Body of pancreas (tissue), 4 donors: Measurements from ENCODE around the gene SLC25A4. TPM values are rescaled to one million over a fixed set of nuclear protein-coding genes. Genes with fewer than 3 reads are reported as not detected.

ENCODE experiments used
- ATAC-seq: fragments of 150-250 bp; one replicate; pipeline ENCODE4 v1.9.1; 2016
- DNase-seq, 4 donors: peaks; one replicate each; pipeline ENCODE4 v3.0.0-alpha.2; 2019
- H3K27ac ChIP-seq, 4 donors: fragments of 200-600 bp; sonication (generic); 1 replicate in 3 of 4; 2 replicates in 1 of 4; pipeline versions ENCODE4 v1.5.1 to v1.6.1; 2016 to 2019; ENCODE audit warnings: mild to moderate bottlenecking in 1 of 4, mixed read lengths in 1 of 4, moderate library complexity in 1 of 4
- H3K27me3 ChIP-seq, 2 donors: fragments of 200-600 bp; sonication (generic); one replicate each; pipeline ENCODE4 v1.6.0; 2016; ENCODE audit warnings: mild to moderate bottlenecking in 1 of 2
- H3K36me3 ChIP-seq, 2 donors: fragments of 200-600 bp; sonication (generic); replicated peaks in 1 of 2; 2 replicates each; pipeline ENCODE4 v1.5.1; 2016; ENCODE audit warnings: low read depth in 2 of 2; ENCODE audit not compliant: insufficient read depth in 1 of 2
- H3K4me1 ChIP-seq: fragments of 200-600 bp; sonication (generic); one replicate; pipeline ENCODE4 v1.6.0; 2016
- H3K4me3 ChIP-seq, 2 donors: fragments of 200-600 bp; sonication (generic); 1 replicate in 1 of 2; 2 replicates in 1 of 2; pipeline ENCODE4 v1.5.1; 2016 to 2019
- H3K9me3 ChIP-seq, 3 donors: fragments of 200-600 bp; sonication (generic); 1 replicate in 2 of 3; 2 replicates in 1 of 3; pipeline ENCODE4 v1.5.1; 2016
- POLR2A ChIP-seq, 3 donors: fragments of 450-650 bp; IDR thresholded peaks; one replicate each; pipeline ENCODE4 v1.6.1; 2016; ENCODE audit warnings: antibody characterized with exemption in 3 of 3, mild to moderate bottlenecking in 2 of 3
- WGBS, 2 donors: methylation state at CpG; one replicate each; pipeline ENCODE4 v1.1.5; 2017; 5-methylcytosine and 5-hydroxymethylcytosine counted together
- intact Hi-C: fragments of 100-400 bp; cut with DNase I; formaldehyde crosslinking; loops from one replicate; pipeline ENCODE4 v1.15.1; 2023
- total RNA-seq, 2 donors: library from RNA; depleted of rRNA; stranded (reverse); fragments of >200 nt; gene quantifications; one replicate each; pipeline ENCODE4 v1.1.0, GENCODE V29; 2016
- TF ChIP-seq, protein P1 (sequence below), 7 experiments: fragments of 450-650 bp in 4 of 7; fragments of 200-600 bp in 3 of 7; sonication (generic) in 3 of 7; IDR thresholded peaks; one replicate each; pipeline ENCODE4 v1.5.1; 2016 to 2019; ENCODE audit warnings: antibody characterized with exemption in 7 of 7

The SLC25A4 gene
- total RNA-seq, 2 donors from 2014 or later: 11.7 to 21.8 TPM

DNA sequence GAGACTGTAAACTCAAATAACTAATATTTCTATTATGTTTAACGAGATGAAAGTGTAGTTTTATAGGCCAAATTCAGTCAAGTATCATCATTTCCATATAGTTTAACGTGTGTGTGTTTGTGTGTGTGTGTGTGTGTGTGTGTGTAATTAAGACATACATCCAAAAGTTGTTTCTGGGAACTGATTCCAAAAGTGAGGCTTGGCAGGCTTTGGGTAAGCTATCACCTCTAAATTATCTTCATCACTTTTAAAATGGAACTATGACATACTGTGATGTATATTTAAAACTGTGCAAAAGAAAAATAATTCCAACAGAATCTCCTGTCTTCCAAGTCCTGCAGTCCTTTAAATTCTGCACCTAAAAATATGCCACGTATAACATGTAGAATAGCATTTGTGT lies 19.1 kb upstream of the SLC25A4 start:
- Histone ChIP-seq H3K36me3 (no peaks in the 10 kb centered on the region), H3K27me3 (no peaks in the 10 kb centered on the region), H3K27ac (no peak overlapping the region), H3K4me3 (no peak overlapping the region), H3K4me1 (peaks cover 14% of the 10 kb centered on the region), H3K9me3 (no peaks in the 10 kb centered on the region)
- ATAC-seq (no peak), DNase-seq (no peak)
- 54 to 67% methylated on average over 3 of the region's 3 CpGs for WGBS, 2 donors
- intact Hi-C loops: no loop called here
- TF ChIP-seq POLR2A (IDR thresholded peaks at IDR 0.05): no peak
- TF ChIP-seq, protein P1, sequence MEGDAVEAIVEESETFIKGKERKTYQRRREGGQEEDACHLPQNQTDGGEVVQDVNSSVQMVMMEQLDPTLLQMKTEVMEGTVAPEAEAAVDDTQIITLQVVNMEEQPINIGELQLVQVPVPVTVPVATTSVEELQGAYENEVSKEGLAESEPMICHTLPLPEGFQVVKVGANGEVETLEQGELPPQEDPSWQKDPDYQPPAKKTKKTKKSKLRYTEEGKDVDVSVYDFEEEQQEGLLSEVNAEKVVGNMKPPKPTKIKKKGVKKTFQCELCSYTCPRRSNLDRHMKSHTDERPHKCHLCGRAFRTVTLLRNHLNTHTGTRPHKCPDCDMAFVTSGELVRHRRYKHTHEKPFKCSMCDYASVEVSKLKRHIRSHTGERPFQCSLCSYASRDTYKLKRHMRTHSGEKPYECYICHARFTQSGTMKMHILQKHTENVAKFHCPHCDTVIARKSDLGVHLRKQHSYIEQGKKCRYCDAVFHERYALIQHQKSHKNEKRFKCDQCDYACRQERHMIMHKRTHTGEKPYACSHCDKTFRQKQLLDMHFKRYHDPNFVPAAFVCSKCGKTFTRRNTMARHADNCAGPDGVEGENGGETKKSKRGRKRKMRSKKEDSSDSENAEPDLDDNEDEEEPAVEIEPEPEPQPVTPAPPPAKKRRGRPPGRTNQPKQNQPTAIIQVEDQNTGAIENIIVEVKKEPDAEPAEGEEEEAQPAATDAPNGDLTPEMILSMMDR (IDR thresholded peaks at IDR 0.05): no peak

GRCh38 chr4:185127021-185127925 lies 15.8 kb upstream of the SLC25A4 start:
- Histone ChIP-seq H3K4me1 (peaks cover 14% of the 10 kb centered on the region), H3K27ac (peak overlapping the region in 3 of 4 donors; percentile 47 to 71 (median 51)), H3K4me3 (peak overlapping the region; percentile 9 to 35), H3K27me3 (no peaks in the 10 kb centered on the region), H3K9me3 (no peaks in the 10 kb centered on the region), H3K36me3 (no peaks in the 10 kb centered on the region)
- WGBS, 2 donors: 8 to 13% methylated on average over 27 to 63 of the region's 64 CpGs
- DNase-seq (peak; percentile 25 to 50 (median 39)), ATAC-seq (peak; percentile 58)
- intact Hi-C loops: no loop called here
- TF ChIP-seq POLR2A (IDR thresholded peaks at IDR 0.05): no peak
- TF ChIP-seq, protein P1 (IDR thresholded peaks at IDR 0.05): no peak

DNA sequence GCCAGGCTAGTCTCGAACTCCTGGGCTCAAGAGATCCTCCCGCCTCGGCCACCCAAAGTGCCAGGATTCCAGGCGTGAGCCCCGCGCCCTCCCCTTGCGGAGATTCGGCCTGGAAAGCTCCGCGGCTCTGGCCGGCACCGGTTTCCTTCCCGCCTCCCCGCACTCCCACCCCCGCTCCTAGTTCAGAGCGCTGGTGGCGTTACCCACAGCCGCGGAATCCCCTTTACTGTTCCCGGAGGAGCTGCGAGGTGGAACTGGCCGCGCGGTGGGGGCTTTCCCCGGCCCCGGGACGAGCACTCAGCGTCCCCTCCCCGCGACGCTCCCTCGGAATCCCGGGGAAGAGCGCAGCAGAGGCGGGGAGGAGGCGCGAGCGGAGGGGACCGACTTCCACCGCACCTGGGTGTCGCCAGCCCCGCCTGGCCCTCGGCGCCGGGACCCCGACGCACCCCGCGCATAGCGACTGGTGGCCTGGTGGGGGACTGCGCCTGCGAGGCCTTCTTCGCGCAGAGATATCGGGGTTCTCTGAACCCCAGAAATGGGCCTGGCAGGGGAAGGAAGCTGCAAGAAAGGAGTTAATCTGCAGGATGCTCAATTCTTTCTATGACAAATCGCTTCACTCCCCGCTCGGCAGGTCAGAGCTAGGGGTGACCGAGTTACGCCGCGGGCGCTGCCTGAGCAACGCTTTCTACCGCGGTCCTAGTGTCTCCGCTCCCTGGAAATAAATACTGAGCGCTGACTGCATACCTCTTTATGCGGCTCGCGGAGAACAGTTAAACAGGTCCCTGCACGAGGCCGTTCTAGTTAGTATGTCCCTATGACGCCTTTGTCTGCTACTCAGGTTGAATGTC lies 14.6 kb upstream of the SLC25A4 start:
- Histone ChIP-seq H3K4me3 (peak overlapping the region; percentile 6 to 27), H3K4me1 (peaks cover 14% of the 10 kb centered on the region), H3K27me3 (no peaks in the 10 kb centered on the region), H3K27ac (peak overlapping the region; percentile 47 to 71 (median 52)), H3K36me3 (no peaks in the 10 kb centered on the region), H3K9me3 (no peaks in the 10 kb centered on the region)
- TF ChIP-seq, protein P1 (IDR thresholded peaks at IDR 0.05): peak in 5 of 7 experiments; percentile 8 to 45 (median 32)
- peak in 2 of 3 donors; percentile 41 to 44 for TF ChIP-seq POLR2A (IDR thresholded peaks at IDR 0.05)
- intact Hi-C loops: no loop called here
- DNase-seq (peak; percentile 26 to 41 (median 31)), ATAC-seq (peak; percentile 58)
- WGBS, 2 donors: 5 to 8% methylated on average over 31 to 73 of the region's 74 CpGs

- ATAC-seq (peak; percentile 85), DNase-seq (peak in 1 of 4 donors; percentile 27)
- Histone ChIP-seq H3K27me3 (no peaks in the 10 kb centered on the region), H3K4me1 (no peaks in the 10 kb centered on the region), H3K36me3 (no peaks in the 10 kb centered on the region), H3K4me3 (no peak overlapping the region), H3K9me3 (no peaks in the 10 kb centered on the region), H3K27ac (no peak overlapping the region)
- TF ChIP-seq POLR2A (IDR thresholded peaks at IDR 0.05): no peak
- TF ChIP-seq, protein P1 (IDR thresholded peaks at IDR 0.05): peak in 6 of 7 experiments; percentile 63 to 86 (median 74)
- intact Hi-C loops: loop anchor here (5.0 kb wide), 1 partner anchor 97 kb away; no protein-coding TSS in a partner anchor
- 32 to 33% methylated on average over 3 of the region's 3 CpGs for WGBS, 2 donors
These were observed 8.7 kb upstream of the SLC25A4 start for GRCh38 chr4:185134307-185134869.
